ENCODE measurements around the gene SEC16A.

DNA sequence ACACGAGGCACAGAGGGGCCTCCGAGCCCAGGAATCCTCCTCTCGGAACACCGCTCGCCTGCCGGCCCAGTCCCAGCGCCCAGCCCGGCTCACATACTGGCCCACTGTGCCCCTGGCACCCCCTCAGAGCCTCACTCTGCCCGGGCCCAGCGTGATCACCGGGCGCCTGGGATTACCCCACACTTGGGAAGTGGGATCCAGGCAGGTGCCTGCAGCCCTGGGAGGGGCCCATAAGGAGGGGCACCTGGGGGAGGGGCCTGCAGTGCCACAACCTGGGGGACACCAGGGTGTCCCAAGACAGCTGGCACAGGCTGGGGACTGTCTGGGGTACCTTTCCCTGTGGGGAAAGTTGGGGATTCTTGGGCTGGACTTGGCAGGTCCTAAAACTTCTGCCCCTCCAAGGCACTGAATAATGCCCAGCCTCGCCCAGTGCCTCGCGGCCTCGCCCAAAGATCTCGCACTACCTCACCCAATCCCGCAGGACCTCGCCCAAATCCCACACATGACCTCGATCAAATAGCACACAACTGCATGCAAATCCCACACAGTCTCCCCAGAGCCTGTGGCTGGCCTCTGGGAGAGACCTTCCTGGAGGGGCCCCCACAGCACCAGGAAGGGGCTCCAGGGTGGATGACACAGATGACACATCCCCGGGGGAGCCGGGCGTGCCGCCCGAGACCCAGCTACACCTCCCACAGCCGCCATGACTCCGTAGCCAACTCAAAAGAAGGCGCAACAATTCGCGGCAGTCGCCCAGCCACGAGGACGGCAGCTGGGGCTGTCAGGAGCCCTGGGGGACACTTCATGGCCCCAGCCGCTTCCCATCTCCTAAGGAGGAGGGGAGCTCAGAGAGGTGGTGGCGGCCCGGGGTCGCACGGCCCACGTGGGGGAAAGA, 49.3 kb upstream of the SEC16A start:
- TF ChIP-seq CTCF (IDR thresholded peaks at IDR 0.05) (no peak), POLR2A (IDR thresholded peaks at IDR 0.05) (no peak), POLR2AphosphoS5 (IDR thresholded peaks at IDR 0.05) (no peak)
